PFSK-1 (cell line): Measurements from ENCODE around the gene RAPH1.

Source experiments
- POLR2AphosphoS5 ChIP-seq: IDR thresholded peaks from 2 replicates; pipeline ENCODE4 v1.6.1; 2012; ENCODE audit warnings: low read depth, mild to moderate bottlenecking, control low read depth, low read length, moderate library complexity
- REST ChIP-seq, 2 experiments: IDR thresholded peaks; 2 replicates each; pipeline versions ENCODE4 v1.6.1 to v1.8.0; 2011 to 2012; ENCODE audit warnings: low read depth in 2 of 2, low read length in 2 of 2, control low read depth in 1 of 2, inconsistent platforms in 1 of 2, mild to moderate bottlenecking in 1 of 2, moderate library complexity in 1 of 2; ENCODE audit not compliant: insufficient read depth in 1 of 2

DNA sequence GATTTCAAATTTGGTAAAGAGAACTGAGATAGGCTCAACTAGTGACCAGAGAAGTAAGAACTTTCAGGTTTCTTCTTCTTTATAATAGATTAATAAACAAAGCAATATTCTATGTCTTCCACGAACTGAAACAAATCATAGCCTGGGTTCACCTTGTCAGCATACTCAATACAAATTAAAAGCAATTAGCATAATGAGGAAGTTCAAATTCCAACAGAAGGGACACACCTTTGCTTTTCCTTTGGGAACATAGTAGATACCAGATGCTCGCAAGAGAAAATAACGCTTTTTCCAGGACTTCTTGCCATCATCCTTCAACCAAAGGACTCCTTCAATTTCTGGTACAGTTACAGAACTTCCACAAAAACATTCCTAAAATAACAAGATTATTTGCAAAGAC, 79.9 kb downstream of the RAPH1 start:
- no peak for TF ChIP-seq REST (IDR thresholded peaks at IDR 0.05; ENCODE audit: insufficient read depth in 1 of 2, low read depth in 2 of 2, low read length in 2 of 2)
- no peak for TF ChIP-seq POLR2AphosphoS5
